Psoas muscle (tissue), 8 donors: ENCODE measurements around the gene PSEN2. TPM values are rescaled to one million over a fixed set of nuclear protein-coding genes. Genes with fewer than 3 reads are reported as not detected.
A peak's percentile ranks its signal among the peaks of the same experiment; 100 is the strongest.

ENCODE experiments used
- ATAC-seq, 4 donors: fragments of 200-7000 bp; cut with Tn5 transposase; one replicate each; pipeline ENCODE4 v1.9.1; 2020; ENCODE audit warnings: moderate library complexity in 3 of 4, mild to moderate bottlenecking in 2 of 4
- DNase-seq, 2 donors: peaks; one replicate each; pipeline ENCODE4 v3.0.0-alpha.2; 2020
- H3K27ac ChIP-seq: fragments of 200-600 bp; one replicate; pipeline ENCODE4 v1.8.0; 2022
- H3K27me3 ChIP-seq, 3 donors: fragments of 200-600 bp in 1 of 3; one replicate each; pipeline versions ENCODE4 v1.6.1 to v1.8.0; 2013 to 2022; ENCODE audit warnings: low read length in 2 of 3, mild to moderate bottlenecking in 2 of 3, moderate library complexity in 1 of 3; ENCODE audit not compliant: insufficient read depth in 3 of 3
- H3K36me3 ChIP-seq, 2 donors: fragments of 200-600 bp in 1 of 2; one replicate each; pipeline versions ENCODE4 v1.6.1 to v1.8.0; 2013 to 2022; ENCODE audit warnings: low read depth in 1 of 2, mild to moderate bottlenecking in 1 of 2, moderate library complexity in 1 of 2; ENCODE audit not compliant: insufficient read depth in 1 of 2
- H3K4me1 ChIP-seq: fragments of 200-600 bp; one replicate; pipeline ENCODE4 v1.8.0; 2022
- H3K4me3 ChIP-seq: fragments of 200-600 bp; one replicate; pipeline ENCODE4 v1.8.0; 2022; ENCODE audit warnings: mild to moderate bottlenecking
- H3K9me3 ChIP-seq: fragments of 200-600 bp; one replicate; pipeline ENCODE4 v1.8.0; 2022
- WGBS, 3 donors: extraction: QIAGEN DNeasy Blood & Tissue Kit; methylation state at CpG; one replicate each; pipeline versions ENCODE4 v1.1.6 to v1.1.7; 2013; 5-methylcytosine and 5-hydroxymethylcytosine counted together
- intact Hi-C, 2 donors: fragments of 100-400 bp; cut with DNase I; formaldehyde crosslinking; loops; one replicate each; pipeline versions ENCODE4 v1.11.0 to v1.14.2; 2022
- long read RNA-seq, 2 donors: library from polyadenylated mRNA; unstranded; transcript quantifications; one replicate each; pipeline ENCODE4 v2.0.0, GENCODE V29; 2021
- polyA plus RNA-seq, 3 donors: library from polyadenylated mRNA; stranded (reverse); fragments of 200-250 nt; gene quantifications; one replicate each; pipeline ENCODE4 v1.2.3, GENCODE V29; 2013
- total RNA-seq, 4 donors: library from RNA; stranded (reverse); fragmentation: NEBNext Ultra II Directional in 2 of 4; extraction: Animal tissue kit (Norgen Biotek cat#: 25700) in 2 of 4; gene quantifications; one replicate each; pipeline versions ENCODE4 v1.2.1 to v1.2.4, GENCODE V29; 2021 to 2023
- TF ChIP-seq, protein P1 (sequence below): fragments of 200-600 bp; IDR thresholded peaks from one replicate; pipeline ENCODE4 v1.8.0; 2022; ENCODE audit warnings: antibody characterized with exemption
- donor health status: healthy with polysubstance abuse.
- donor health status: DM: no; HTN: no; CAD: no; lungs with moderate emphysema.
- donor health status: Bipolar disorder and iron deficiency.
- donor health status: healthy.
- donor health status: DM: yes; HTN: yes; CAD: no.
- donor health status: DM: no; HTN: no; CAD: no.
- donor health status: DM: no; HTN: no; CAD: no.
- donor health status: DM: yes; HTN: yes; CAD: no.

PSEN2 gene
- total RNA-seq (10 to 100 TPM; 26.2 to 31.5 (median 28.0) TPM), polyA plus RNA-seq (10 to 100 TPM; 15.5 to 30.6 (median 19.4) TPM)
- long read RNA-seq, donor 1, transcript PSEN2-202 (13 exons, 2,306 nt), result major isoform, 9 of 56 reads
- long read RNA-seq, donor 1, partial matches to known transcripts, result 35 of 56 reads
- long read RNA-seq, donor 1, other reads (novel, unspliced or antisense), result 11 of 56 reads
- long read RNA-seq, donor 2, transcript PSEN2-202 (13 exons, 2,306 nt), result major isoform, 17 of 85 reads
- long read RNA-seq, donor 2, transcript PSEN2-203 (13 exons, 1,947 nt), result minor isoform, 5 of 85 reads
- long read RNA-seq, donor 2, partial matches to known transcripts, result 46 of 85 reads
- long read RNA-seq, donor 2, other reads (novel, unspliced or antisense), result 17 of 85 reads

DNA sequence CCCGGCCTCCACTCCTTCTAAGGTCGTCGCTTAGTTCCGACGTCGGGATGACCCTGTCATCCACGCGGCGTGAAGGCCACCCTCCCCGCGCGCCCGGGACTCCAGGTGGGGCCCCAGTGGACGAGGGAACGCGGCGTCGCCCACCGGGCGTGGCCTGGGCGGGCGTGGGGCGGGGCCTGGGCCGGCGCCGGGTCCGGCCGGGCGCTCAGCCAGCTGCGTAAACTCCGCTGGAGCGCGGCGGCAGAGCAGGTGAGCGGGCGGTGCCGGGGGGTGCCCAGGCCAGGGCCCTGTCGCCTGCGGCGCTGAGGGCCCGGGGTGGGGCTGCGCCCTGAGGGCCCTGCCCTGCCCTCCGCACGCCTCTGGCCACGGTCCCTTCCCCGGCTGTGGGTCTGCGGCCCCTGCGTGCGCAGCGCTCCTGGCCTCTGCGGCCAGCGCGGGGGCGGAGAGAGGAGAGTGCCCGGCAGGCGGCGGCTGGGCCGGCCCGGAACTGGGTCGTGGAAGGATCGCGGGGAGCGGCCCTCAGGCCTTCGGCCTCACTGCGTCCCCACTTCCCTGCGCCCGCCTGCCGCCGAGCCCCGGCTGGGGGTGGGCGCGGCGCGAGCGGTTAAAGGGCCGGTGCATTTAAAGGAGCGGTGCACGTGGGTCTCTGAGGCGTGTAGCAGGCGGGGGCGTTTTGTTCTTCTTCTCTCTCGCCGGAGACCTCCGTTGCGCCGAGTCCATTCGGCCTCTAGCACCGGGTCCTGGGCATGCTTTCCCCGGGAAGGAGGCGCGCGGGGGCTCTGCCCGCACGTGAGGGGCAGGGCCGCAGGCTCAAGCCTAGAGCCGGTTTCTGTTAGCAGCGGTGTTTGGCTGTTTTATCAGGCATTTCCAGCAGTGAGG lies at the start of gene PSEN2:
PSEN2 (plus strand) TSS at position 216 of the 879 bp plus-strand sequence. CDS start 11,292 bp downstream, outside the sequence.
- Histone ChIP-seq H3K27ac (peak within 1 kb of the TSS; percentile 87), H3K9me3 (no peaks in the 10 kb centered on the region), H3K36me3 (peaks cover 0 to under 1% of the 10 kb centered on the region in 2 donors), H3K4me3 (peak within 1 kb of the TSS; percentile 93), H3K4me1 (peaks cover 24% of the 10 kb centered on the region), H3K27me3 (no peaks in the 10 kb centered on the region)
- intact Hi-C loops, result no loop called here
- TF ChIP-seq, protein P1, sequence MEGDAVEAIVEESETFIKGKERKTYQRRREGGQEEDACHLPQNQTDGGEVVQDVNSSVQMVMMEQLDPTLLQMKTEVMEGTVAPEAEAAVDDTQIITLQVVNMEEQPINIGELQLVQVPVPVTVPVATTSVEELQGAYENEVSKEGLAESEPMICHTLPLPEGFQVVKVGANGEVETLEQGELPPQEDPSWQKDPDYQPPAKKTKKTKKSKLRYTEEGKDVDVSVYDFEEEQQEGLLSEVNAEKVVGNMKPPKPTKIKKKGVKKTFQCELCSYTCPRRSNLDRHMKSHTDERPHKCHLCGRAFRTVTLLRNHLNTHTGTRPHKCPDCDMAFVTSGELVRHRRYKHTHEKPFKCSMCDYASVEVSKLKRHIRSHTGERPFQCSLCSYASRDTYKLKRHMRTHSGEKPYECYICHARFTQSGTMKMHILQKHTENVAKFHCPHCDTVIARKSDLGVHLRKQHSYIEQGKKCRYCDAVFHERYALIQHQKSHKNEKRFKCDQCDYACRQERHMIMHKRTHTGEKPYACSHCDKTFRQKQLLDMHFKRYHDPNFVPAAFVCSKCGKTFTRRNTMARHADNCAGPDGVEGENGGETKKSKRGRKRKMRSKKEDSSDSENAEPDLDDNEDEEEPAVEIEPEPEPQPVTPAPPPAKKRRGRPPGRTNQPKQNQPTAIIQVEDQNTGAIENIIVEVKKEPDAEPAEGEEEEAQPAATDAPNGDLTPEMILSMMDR, result peak; percentile 33
- DNase-seq (peak; percentile 81 to 89), ATAC-seq (peak; percentile 87 to 89 (median 88))
- 0 to 1% (median 0%) methylated on average over 55 to 97 of the region's 97 CpGs for WGBS, 3 donors

DNA sequence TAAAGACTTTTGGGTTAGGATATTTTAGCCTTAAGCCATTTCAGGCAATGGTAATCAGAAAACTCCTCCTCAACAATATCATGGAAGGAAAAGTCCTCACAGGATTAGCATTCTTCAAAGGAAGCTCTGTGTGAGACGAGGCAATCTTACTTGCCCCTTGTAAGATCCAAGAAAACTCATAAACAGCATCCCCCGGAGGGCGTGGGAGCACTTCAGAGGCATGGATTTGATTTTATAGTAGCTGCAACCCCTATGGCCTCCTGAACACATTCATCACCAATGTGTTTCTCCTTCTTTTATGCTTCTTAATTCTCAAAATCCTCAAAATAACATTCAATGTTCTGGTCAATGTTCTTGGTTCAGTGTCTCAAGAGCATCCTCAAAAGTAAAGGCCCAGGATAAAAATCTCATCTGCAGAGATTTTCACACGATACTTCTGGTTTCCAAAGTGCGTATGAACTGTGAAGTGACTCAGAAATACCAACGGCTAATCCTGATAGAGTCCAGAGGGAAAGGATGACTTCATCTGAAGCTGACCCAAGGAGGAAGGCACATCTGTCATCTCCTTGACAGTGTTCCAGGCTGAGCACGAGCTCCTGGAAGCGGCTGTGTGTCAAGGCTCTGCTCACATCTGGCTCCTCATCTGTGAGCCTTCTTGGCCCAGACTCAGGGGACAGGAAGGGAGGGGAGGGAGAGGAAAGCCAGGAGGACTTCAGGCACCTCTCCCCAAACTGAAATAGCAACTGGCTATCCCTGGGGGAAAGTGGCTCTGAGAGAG lies 49.3 kb upstream of the PSEN2 start:
- H3K36me3 ChIP-seq, result no peaks in the 10 kb centered on the region
- ATAC-seq (peak; percentile 94 to 98 (median 97)), DNase-seq (peak; percentile 84 to 91)
- TF ChIP-seq, protein P1, result no peak
- H3K4me1 ChIP-seq, result peaks cover 4% of the 10 kb centered on the region
- H3K4me3 ChIP-seq, result no peak overlapping the region
- H3K9me3 ChIP-seq, result no peaks in the 10 kb centered on the region
- intact Hi-C loops, result no loop called here
- H3K27ac ChIP-seq, result peak overlapping the region; percentile 73
- 21 to 30% (median 24%) methylated on average over 8 of the region's 8 CpGs for WGBS, 3 donors
- H3K27me3 ChIP-seq, result no peaks in the 10 kb centered on the region

DNA sequence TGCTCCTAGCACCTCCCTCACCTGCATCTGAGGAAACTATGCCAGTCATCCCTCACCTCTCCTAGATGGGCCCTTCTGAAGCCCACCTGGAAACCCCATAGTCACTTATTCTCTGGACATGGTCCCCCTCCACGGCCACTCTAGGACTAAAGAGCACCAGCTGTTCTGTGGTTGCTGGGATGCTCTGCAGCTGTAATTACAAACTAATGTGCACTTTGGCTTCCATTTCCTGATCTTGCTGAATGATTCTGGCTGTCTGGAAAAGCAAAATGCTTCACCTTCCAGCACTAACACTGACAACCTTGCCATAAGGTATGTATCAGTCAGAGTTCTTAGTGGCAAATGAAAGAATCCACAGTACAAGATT lies 48.7 kb upstream of the PSEN2 start:
- H3K9me3 ChIP-seq, result no peaks in the 10 kb centered on the region
- ATAC-seq, result peak in 2 of 4 donors; percentile 29 to 39
- H3K36me3 ChIP-seq, result no peaks in the 10 kb centered on the region
- peak overlapping the region; percentile 73 for H3K27ac ChIP-seq
- TF ChIP-seq, protein P1, result no peak
- H3K27me3 ChIP-seq, result no peaks in the 10 kb centered on the region
- DNase-seq, result no peak
- H3K4me1 ChIP-seq, result peaks cover 4% of the 10 kb centered on the region
- no peak overlapping the region for H3K4me3 ChIP-seq
- intact Hi-C loops, result no loop called here
- WGBS, 3 donors, result 18 to 39% (median 22%) methylated on average over 1 of the region's 1 CpG

DNA sequence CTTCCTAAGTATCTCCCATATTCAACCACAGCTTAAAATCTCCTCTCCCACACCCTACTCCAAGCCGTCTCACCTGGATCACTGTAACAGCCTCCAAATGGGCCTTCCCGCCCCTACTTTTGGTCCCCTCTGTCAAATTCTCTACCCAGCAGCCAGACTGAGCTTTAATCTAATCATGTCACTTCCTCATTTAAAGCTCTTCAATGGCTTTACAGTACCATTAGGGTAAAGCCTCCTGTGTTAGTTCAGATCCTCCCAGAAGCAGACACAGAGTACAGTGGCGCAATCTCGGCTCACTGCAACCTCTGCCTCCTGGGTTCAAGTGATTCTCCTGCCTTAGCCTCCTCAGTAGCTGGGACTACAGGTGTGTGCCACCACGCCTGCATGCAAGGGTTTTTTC lies 46.8 kb upstream of the PSEN2 start:
- WGBS, 3 donors, result 97 to 98% (median 97%) methylated on average over 5 of the region's 5 CpGs
- intact Hi-C loops, result no loop called here
- no peak for DNase-seq
- H3K4me3 ChIP-seq, result no peak overlapping the region
- no peak overlapping the region for H3K27ac ChIP-seq
- ATAC-seq, result no peak
- no peaks in the 10 kb centered on the region for H3K36me3 ChIP-seq
- TF ChIP-seq, protein P1, result no peak
- H3K4me1 ChIP-seq, result peaks cover 13% of the 10 kb centered on the region
- H3K9me3 ChIP-seq, result no peaks in the 10 kb centered on the region
- no peaks in the 10 kb centered on the region for H3K27me3 ChIP-seq
